Measurements from ENCODE around the gene STPG2. TPM values are rescaled to one million over a fixed set of nuclear protein-coding genes. Genes with fewer than 3 reads are reported as not detected.
"Not testable (repeated sequence)": the region's sequence is repeated elsewhere in the genome, so short reads cannot be mapped to it uniquely, and the experiment has no call there.

The STPG2 gene
- total RNA-seq, 1 experiment from 2014 or later: 0.56 TPM

- Histone ChIP-seq H3K9ac (ENCODE audit: low read length) (no peak overlapping the region), H3K36me3 (ENCODE audit: insufficient read depth, low read length) (no peaks in the 10 kb centered on the region), H3K27me3 (ENCODE audit: low read length) (no peaks in the 10 kb centered on the region), H4K20me1 (ENCODE audit: insufficient read depth, low read depth, low read length) (no peaks in the 10 kb centered on the region), H3K9me3 (ENCODE audit: low read length) (peaks cover 16% of the 10 kb centered on the region), H3K79me2 (ENCODE audit: low read length) (no peaks in the 10 kb centered on the region), H3K27ac (ENCODE audit: low read length) (no peak overlapping the region), H3K4me2 (ENCODE audit: low read depth, low read length, poor library complexity, severe bottlenecking) (no peak overlapping the region), H2AFZ (ENCODE audit: low read length) (no peak overlapping the region), H3K4me1 (ENCODE audit: low read length) (no peaks in the 10 kb centered on the region), H3K4me3 (ENCODE audit: low read length) (no peak overlapping the region), H3K9me2 (replicated peaks; ENCODE audit: insufficient read depth, low read length) (no peaks in the 10 kb centered on the region)
- no peak for DNase-seq
Observed at GRCh38 chr4:97662133-97662532, 481.1 kb downstream of the STPG2 start.

DNA sequence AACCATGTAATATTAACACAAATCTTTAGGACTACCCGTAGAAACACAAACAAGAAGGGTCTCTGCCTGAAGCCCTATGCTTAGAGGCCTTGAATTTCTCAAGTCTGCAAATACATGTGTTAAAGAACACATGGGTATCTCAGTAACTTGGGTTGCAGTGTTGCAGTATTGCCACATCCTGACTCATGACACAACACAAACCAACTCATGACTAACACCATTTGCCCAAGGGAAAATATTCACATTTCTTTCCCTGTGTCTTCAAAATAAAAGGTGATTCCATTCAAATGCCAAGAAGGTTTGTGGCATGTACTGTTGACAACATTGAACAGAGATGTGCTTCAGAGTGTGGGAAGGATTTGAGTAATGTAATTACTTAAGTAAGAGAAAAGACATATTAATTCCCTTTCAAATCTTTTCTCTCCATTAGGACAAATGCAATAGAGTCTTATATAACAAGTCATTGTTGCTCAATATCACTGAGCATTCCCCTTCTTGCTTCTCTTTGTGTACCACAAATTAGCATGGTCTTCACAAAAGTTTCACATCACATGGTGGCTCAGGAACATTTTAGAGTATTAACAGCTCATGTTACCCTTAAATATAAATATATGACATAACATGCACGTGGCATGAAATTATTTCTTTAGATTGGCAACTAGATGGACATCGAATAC lies 487.1 kb downstream of the STPG2 start:
- H3K4me2 ChIP-seq (ENCODE audit: low read depth, low read length, poor library complexity, severe bottlenecking): no peak overlapping the region
- no peaks in the 10 kb centered on the region for H3K79me2 ChIP-seq (ENCODE audit: low read length)
- no peaks in the 10 kb centered on the region for H4K20me1 ChIP-seq (ENCODE audit: insufficient read depth, low read depth, low read length)
- H3K9me3 ChIP-seq (ENCODE audit: low read length): peaks cover 16% of the 10 kb centered on the region
- no peaks in the 10 kb centered on the region for H3K9me2 ChIP-seq (replicated peaks; ENCODE audit: insufficient read depth, low read length)
- no peak overlapping the region for H3K9ac ChIP-seq (ENCODE audit: low read length)
- H2AFZ ChIP-seq (ENCODE audit: low read length): no peak overlapping the region
- H3K27ac ChIP-seq (ENCODE audit: low read length): no peak overlapping the region
- H3K4me3 ChIP-seq (ENCODE audit: low read length): no peak overlapping the region
- H3K27me3 ChIP-seq (ENCODE audit: low read length): no peaks in the 10 kb centered on the region
- H3K36me3 ChIP-seq (ENCODE audit: insufficient read depth, low read length): no peaks in the 10 kb centered on the region
- DNase-seq: no peak
- no peaks in the 10 kb centered on the region for H3K4me1 ChIP-seq (ENCODE audit: low read length)

- no peaks in the 10 kb centered on the region for H3K27me3 ChIP-seq (ENCODE audit: low read length)
- H3K36me3 ChIP-seq (ENCODE audit: insufficient read depth, low read length): no peaks in the 10 kb centered on the region
- H3K9ac ChIP-seq (ENCODE audit: low read length): no peak overlapping the region
- no peaks in the 10 kb centered on the region for H4K20me1 ChIP-seq (ENCODE audit: insufficient read depth, low read depth, low read length)
- H3K4me2 ChIP-seq (ENCODE audit: low read depth, low read length, poor library complexity, severe bottlenecking): no peak overlapping the region
- H3K4me1 ChIP-seq (ENCODE audit: low read length): no peaks in the 10 kb centered on the region
- no peaks in the 10 kb centered on the region for H3K9me2 ChIP-seq (replicated peaks; ENCODE audit: insufficient read depth, low read length)
- no peak overlapping the region for H2AFZ ChIP-seq (ENCODE audit: low read length)
- H3K4me3 ChIP-seq (ENCODE audit: low read length): no peak overlapping the region
- DNase-seq: no peak
- H3K9me3 ChIP-seq (ENCODE audit: low read length): peaks cover 12% of the 10 kb centered on the region
- no peaks in the 10 kb centered on the region for H3K79me2 ChIP-seq (ENCODE audit: low read length)
- H3K27ac ChIP-seq (ENCODE audit: low read length): no peak overlapping the region
Observed at GRCh38 chr4:97653701-97654100, 489.6 kb downstream of the STPG2 start.

DNA sequence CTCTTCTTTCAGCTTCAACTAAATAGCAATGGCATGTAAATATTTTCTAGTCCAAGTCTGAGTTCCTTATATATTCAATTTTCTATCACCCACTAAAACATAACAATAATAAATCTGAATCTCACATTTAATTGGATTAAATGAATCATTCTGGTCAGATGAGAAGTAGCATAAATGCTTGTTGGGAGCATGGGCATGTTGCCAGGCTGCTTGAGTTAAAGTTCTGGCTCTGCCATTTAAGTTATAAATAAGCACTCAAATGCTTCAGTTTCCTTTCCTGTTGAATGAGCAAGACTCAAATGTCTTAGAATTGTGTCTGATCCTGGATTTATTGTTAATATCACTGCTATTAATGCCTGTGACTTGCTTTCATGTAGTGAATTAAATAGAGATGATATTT lies 496.3 kb downstream of the STPG2 start:
- no peaks in the 10 kb centered on the region for H3K79me2 ChIP-seq (ENCODE audit: low read length)
- no peak overlapping the region for H3K27ac ChIP-seq (ENCODE audit: low read length)
- H3K27me3 ChIP-seq (ENCODE audit: low read length): no peaks in the 10 kb centered on the region
- no peaks in the 10 kb centered on the region for H4K20me1 ChIP-seq (ENCODE audit: insufficient read depth, low read depth, low read length)
- no peaks in the 10 kb centered on the region for H3K36me3 ChIP-seq (ENCODE audit: insufficient read depth, low read length)
- H2AFZ ChIP-seq (ENCODE audit: low read length): no peak overlapping the region
- H3K9ac ChIP-seq (ENCODE audit: low read length): no peak overlapping the region
- peaks cover 5% of the 10 kb centered on the region; the same call in 1 of the 2 replicates for H3K9me3 ChIP-seq (ENCODE audit: low read length)
- H3K4me1 ChIP-seq (ENCODE audit: low read length): no peaks in the 10 kb centered on the region
- DNase-seq: no peak
- no peak overlapping the region for H3K4me3 ChIP-seq (ENCODE audit: low read length)
- no peak overlapping the region for H3K4me2 ChIP-seq (ENCODE audit: low read depth, low read length, poor library complexity, severe bottlenecking)
- H3K9me2 ChIP-seq (replicated peaks; ENCODE audit: insufficient read depth, low read length): no peaks in the 10 kb centered on the region

DNA sequence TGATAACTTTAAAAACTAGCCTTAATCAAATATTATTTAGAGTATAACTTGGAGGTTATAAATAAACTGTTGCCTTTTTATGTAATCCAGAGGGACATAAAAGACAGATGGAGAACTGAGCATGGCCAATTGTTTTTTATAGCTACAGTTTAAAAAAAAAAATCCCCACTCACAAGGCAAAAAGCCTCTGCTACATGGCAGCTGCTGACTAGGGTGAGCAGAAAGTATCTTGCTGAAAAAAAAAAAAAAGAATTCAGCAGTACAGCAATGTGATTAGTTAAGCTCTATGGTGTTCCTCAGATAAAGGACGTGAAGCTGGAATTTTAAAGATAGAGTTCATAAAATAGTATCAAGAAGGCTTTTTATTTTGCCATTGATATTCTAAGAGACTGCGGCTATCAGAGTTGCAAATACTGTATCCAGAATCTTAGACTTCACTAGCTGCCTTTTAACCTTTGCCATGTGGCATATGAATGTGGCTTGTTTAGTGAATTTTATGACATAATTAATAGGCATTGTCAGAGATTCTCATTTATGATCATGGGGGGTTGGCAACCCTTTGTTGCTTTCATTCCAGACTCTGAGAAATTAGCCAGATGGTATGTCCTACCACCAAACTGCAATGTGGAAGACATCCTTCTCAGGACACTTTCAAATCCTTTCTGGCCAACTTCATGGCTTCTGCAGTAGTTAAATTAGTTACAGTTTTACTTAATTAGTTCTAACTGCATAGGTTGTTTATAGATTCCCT lies 498.0 kb downstream of the STPG2 start:
- Histone ChIP-seq H3K9ac (ENCODE audit: low read length) (no peak overlapping the region), H3K27me3 (ENCODE audit: low read length) (no peaks in the 10 kb centered on the region), H4K20me1 (ENCODE audit: insufficient read depth, low read depth, low read length) (no peaks in the 10 kb centered on the region), H3K9me2 (replicated peaks; ENCODE audit: insufficient read depth, low read length) (no peaks in the 10 kb centered on the region), H3K4me3 (ENCODE audit: low read length) (no peak overlapping the region), H3K4me2 (ENCODE audit: low read depth, low read length, poor library complexity, severe bottlenecking) (no peak overlapping the region), H3K4me1 (ENCODE audit: low read length) (no peaks in the 10 kb centered on the region), H3K79me2 (ENCODE audit: low read length) (no peaks in the 10 kb centered on the region), H2AFZ (ENCODE audit: low read length) (no peak overlapping the region), H3K9me3 (ENCODE audit: low read length) (peaks cover 8% of the 10 kb centered on the region), H3K27ac (ENCODE audit: low read length) (no peak overlapping the region), H3K36me3 (ENCODE audit: insufficient read depth, low read length) (no peaks in the 10 kb centered on the region)
- DNase-seq: no peak

DNA sequence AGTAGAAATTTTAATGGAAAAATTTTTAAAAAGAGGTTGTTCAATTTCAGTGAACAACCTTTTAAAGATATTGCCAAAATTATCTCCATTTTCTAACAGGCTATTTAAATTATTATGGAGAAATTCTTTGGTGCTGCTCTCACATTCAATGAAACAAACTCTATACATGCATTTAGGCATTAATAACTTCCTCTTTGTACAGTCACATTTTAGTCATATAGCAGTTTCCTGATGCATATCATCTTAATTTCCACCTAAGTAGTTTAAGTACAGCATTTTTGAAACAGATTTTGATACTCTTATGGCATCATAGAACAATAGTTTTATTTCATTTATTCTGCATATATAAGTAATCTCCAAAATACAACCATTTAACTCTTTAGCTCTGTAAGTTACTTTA lies 500.1 kb downstream of the STPG2 start:
- Histone ChIP-seq H2AFZ (ENCODE audit: low read length) (no peak overlapping the region), H3K4me3 (ENCODE audit: low read length) (no peak overlapping the region), H3K4me2 (ENCODE audit: low read depth, low read length, poor library complexity, severe bottlenecking) (no peak overlapping the region), H3K9me3 (ENCODE audit: low read length) (peaks cover 8% of the 10 kb centered on the region), H3K9ac (ENCODE audit: low read length) (no peak overlapping the region), H3K36me3 (ENCODE audit: insufficient read depth, low read length) (no peaks in the 10 kb centered on the region), H3K27ac (ENCODE audit: low read length) (no peak overlapping the region), H4K20me1 (ENCODE audit: insufficient read depth, low read depth, low read length) (no peaks in the 10 kb centered on the region), H3K4me1 (ENCODE audit: low read length) (no peaks in the 10 kb centered on the region), H3K79me2 (ENCODE audit: low read length) (no peaks in the 10 kb centered on the region), H3K27me3 (ENCODE audit: low read length) (no peaks in the 10 kb centered on the region), H3K9me2 (replicated peaks; ENCODE audit: insufficient read depth, low read length) (no peaks in the 10 kb centered on the region)
- DNase-seq: no peak

- DNase-seq: no peak
Observed at GRCh38 chr4:97639961-97640360, 503.3 kb downstream of the STPG2 start.

GRCh38 chr4:97633831-97634230 lies 509.4 kb downstream of the STPG2 start:
- not testable (repeated sequence) for H3K27ac ChIP-seq (ENCODE audit: low read length); H3K4me2 ChIP-seq (ENCODE audit: low read depth, low read length, poor library complexity, severe bottlenecking); H3K36me3 ChIP-seq (ENCODE audit: insufficient read depth, low read length); DNase-seq; H3K79me2 ChIP-seq (ENCODE audit: low read length); H3K9ac ChIP-seq (ENCODE audit: low read length); H4K20me1 ChIP-seq (ENCODE audit: insufficient read depth, low read depth, low read length); H3K27me3 ChIP-seq (ENCODE audit: low read length); H2AFZ ChIP-seq (ENCODE audit: low read length); H3K4me1 ChIP-seq (ENCODE audit: low read length); H3K9me2 ChIP-seq (replicated peaks; ENCODE audit: insufficient read depth, low read length); H3K4me3 ChIP-seq (ENCODE audit: low read length)
- H3K9me3 ChIP-seq (ENCODE audit: low read length): peaks cover 16% of the 10 kb centered on the region; the same call in 1 of the 2 replicates

More at GRCh38 chr4:97639961-97640360, 503.3 kb downstream of the STPG2 start:
- Histone ChIP-seq H4K20me1 (ENCODE audit: insufficient read depth, low read depth, low read length) (no peaks in the 10 kb centered on the region), H3K4me2 (ENCODE audit: low read depth, low read length, poor library complexity, severe bottlenecking) (no peak overlapping the region), H3K9ac (ENCODE audit: low read length) (no peak overlapping the region), H3K9me3 (ENCODE audit: low read length) (peaks cover 3% of the 10 kb centered on the region; the same call in 1 of the 2 replicates), H3K79me2 (ENCODE audit: low read length) (no peaks in the 10 kb centered on the region), H3K27ac (ENCODE audit: low read length) (no peak overlapping the region), H3K36me3 (ENCODE audit: insufficient read depth, low read length) (no peaks in the 10 kb centered on the region), H3K4me1 (ENCODE audit: low read length) (no peaks in the 10 kb centered on the region), H3K27me3 (ENCODE audit: low read length) (no peaks in the 10 kb centered on the region), H3K4me3 (ENCODE audit: low read length) (no peak overlapping the region), H3K9me2 (replicated peaks; ENCODE audit: insufficient read depth, low read length) (no peaks in the 10 kb centered on the region), H2AFZ (ENCODE audit: low read length) (no peak overlapping the region)

All from Karpas-422 (cell line).